T-helper 17 cell (primary cell): ENCODE results near the gene HS3ST5. TPM values are rescaled to one million over a fixed set of nuclear protein-coding genes. Genes with fewer than 3 reads are reported as not detected.
"Not testable (repeated sequence)": the region's sequence is repeated elsewhere in the genome, so short reads cannot be mapped to it uniquely, and the experiment has no call there.

Experiments used
- ATAC-seq: fragments of 150-1000 bp; cut with Tn5 transposase; 2 replicates; pipeline ENCODE4 v1.10.0; 2021; ENCODE audit warnings: mild to moderate bottlenecking, moderate library complexity
- DNase-seq, 3 donors: peaks; one replicate each; pipeline versions ENCODE4 v3.0.0 to v3.0.0-alpha.2; 2020 to 2021
- H3K9me3 ChIP-seq: one replicate; pipeline ENCODE4 v1.7.0; 2013; ENCODE audit warnings: low read length, mild to moderate bottlenecking; ENCODE audit not compliant: control insufficient read depth, poor library complexity, severe bottlenecking
- H3K27ac Mint-ChIP-seq: one replicate; pipeline ENCODE4 v1.8.0; 2022; ENCODE audit warnings: mild to moderate bottlenecking, moderate library complexity, mixed read lengths
- H3K27me3 Mint-ChIP-seq: one replicate; pipeline ENCODE4 v1.8.0; 2022; ENCODE audit warnings: mixed read lengths
- H3K36me3 Mint-ChIP-seq: one replicate; pipeline ENCODE4 v1.8.0; 2022; ENCODE audit warnings: low read depth, mixed read lengths
- H3K4me1 Mint-ChIP-seq: one replicate; pipeline ENCODE4 v1.8.0; 2022; ENCODE audit warnings: mild to moderate bottlenecking, mixed read lengths
- H3K4me3 Mint-ChIP-seq: one replicate; pipeline ENCODE4 v1.8.0; 2022; ENCODE audit warnings: mild to moderate bottlenecking, moderate library complexity, mixed read lengths
- total RNA-seq, 4 donors: library from RNA in 2 of 4; stranded (reverse) in 2 of 4; gene quantifications; one replicate each; pipeline ENCODE4 v1.2.3 and lab custom pipeline; 2022 to 2026

The HS3ST5 gene
- total RNA-seq, 2 donors from 2014 or later = not detected

GRCh38 chr6:114313816-114314215 is 29.0 kb downstream of the HS3ST5 start:
- H3K4me3 Mint-ChIP-seq, H3K27ac Mint-ChIP-seq, H3K4me1 Mint-ChIP-seq, H3K27me3 Mint-ChIP-seq, DNase-seq, H3K36me3 Mint-ChIP-seq, ATAC-seq, H3K9me3 ChIP-seq: not testable (repeated sequence)

- H3K9me3 ChIP-seq = no peaks in the 10 kb centered on the region
- no peak overlapping the region for H3K4me3 Mint-ChIP-seq
- H3K27me3 Mint-ChIP-seq = peaks cover 5% of the 10 kb centered on the region
- H3K4me1 Mint-ChIP-seq = no peaks in the 10 kb centered on the region
- ATAC-seq = no peak
- DNase-seq = no peak
- no peak overlapping the region for H3K27ac Mint-ChIP-seq
- no peaks in the 10 kb centered on the region for H3K36me3 Mint-ChIP-seq
These were observed 29.9 kb downstream of the HS3ST5 start for GRCh38 chr6:114312931-114313330.

GRCh38 chr6:114310053-114310452 is 32.8 kb downstream of the HS3ST5 start:
- no peak overlapping the region for H3K27ac Mint-ChIP-seq
- DNase-seq (no peak), ATAC-seq (no peak)
- peaks cover 5% of the 10 kb centered on the region for H3K27me3 Mint-ChIP-seq
- H3K4me1 Mint-ChIP-seq = no peaks in the 10 kb centered on the region
- no peaks in the 10 kb centered on the region for H3K9me3 ChIP-seq
- H3K4me3 Mint-ChIP-seq = no peak overlapping the region
- no peaks in the 10 kb centered on the region for H3K36me3 Mint-ChIP-seq

- ATAC-seq = no peak
- no peak for DNase-seq
- H3K27me3 Mint-ChIP-seq = peaks cover 10% of the 10 kb centered on the region
- no peaks in the 10 kb centered on the region for H3K36me3 Mint-ChIP-seq
- H3K4me3 Mint-ChIP-seq = no peak overlapping the region
- H3K9me3 ChIP-seq = no peaks in the 10 kb centered on the region
- no peak overlapping the region for H3K27ac Mint-ChIP-seq
- H3K4me1 Mint-ChIP-seq = no peaks in the 10 kb centered on the region
These were observed 38.4 kb downstream of the HS3ST5 start for GRCh38 chr6:114304304-114304887.

- H3K9me3 ChIP-seq = no peaks in the 10 kb centered on the region
- H3K4me1 Mint-ChIP-seq = no peaks in the 10 kb centered on the region
- DNase-seq (no peak), ATAC-seq (no peak)
- peaks cover 16% of the 10 kb centered on the region for H3K27me3 Mint-ChIP-seq
- no peak overlapping the region for H3K4me3 Mint-ChIP-seq
- no peaks in the 10 kb centered on the region for H3K36me3 Mint-ChIP-seq
- no peak overlapping the region for H3K27ac Mint-ChIP-seq
These were observed 41.1 kb downstream of the HS3ST5 start for GRCh38 chr6:114301596-114302219.

GRCh38 chr6:114297135-114297534 is 45.7 kb downstream of the HS3ST5 start:
- H3K4me1 Mint-ChIP-seq = no peaks in the 10 kb centered on the region
- peaks cover 13% of the 10 kb centered on the region for H3K27me3 Mint-ChIP-seq
- H3K27ac Mint-ChIP-seq = no peak overlapping the region
- no peaks in the 10 kb centered on the region for H3K9me3 ChIP-seq
- H3K36me3 Mint-ChIP-seq = no peaks in the 10 kb centered on the region
- no peak overlapping the region for H3K4me3 Mint-ChIP-seq
- no peak for ATAC-seq
- no peak for DNase-seq

GRCh38 chr6:114292431-114292830 is 50.4 kb downstream of the HS3ST5 start:
- DNase-seq = no peak
- no peak overlapping the region for H3K27ac Mint-ChIP-seq
- H3K36me3 Mint-ChIP-seq = no peaks in the 10 kb centered on the region
- no peaks in the 10 kb centered on the region for H3K4me1 Mint-ChIP-seq
- H3K4me3 Mint-ChIP-seq = no peak overlapping the region
- H3K9me3 ChIP-seq = no peaks in the 10 kb centered on the region
- ATAC-seq = no peak
- H3K27me3 Mint-ChIP-seq = peaks cover 12% of the 10 kb centered on the region

- DNase-seq (no peak), ATAC-seq (no peak)
- Mint-ChIP-seq H3K27ac (no peak overlapping the region), H3K4me3 (no peak overlapping the region), H3K27me3 (peaks cover 7% of the 10 kb centered on the region), H3K36me3 (no peaks in the 10 kb centered on the region), H3K4me1 (no peaks in the 10 kb centered on the region)
- H3K9me3 ChIP-seq = no peaks in the 10 kb centered on the region
These were observed 51.4 kb downstream of the HS3ST5 start for GRCh38 chr6:114291428-114291827.

GRCh38 chr6:114290864-114291263 is 52.0 kb downstream of the HS3ST5 start:
- ATAC-seq (no peak), DNase-seq (no peak)
- no peaks in the 10 kb centered on the region for H3K4me1 Mint-ChIP-seq
- peaks cover 7% of the 10 kb centered on the region for H3K27me3 Mint-ChIP-seq
- no peak overlapping the region for H3K27ac Mint-ChIP-seq
- no peaks in the 10 kb centered on the region for H3K36me3 Mint-ChIP-seq
- H3K4me3 Mint-ChIP-seq = no peak overlapping the region
- H3K9me3 ChIP-seq = no peaks in the 10 kb centered on the region

GRCh38 chr6:114288701-114289495 is 53.9 kb downstream of the HS3ST5 start:
- Mint-ChIP-seq H3K4me3 (no peak overlapping the region), H3K27ac (no peak overlapping the region), H3K4me1 (no peaks in the 10 kb centered on the region), H3K27me3 (peaks cover 7% of the 10 kb centered on the region), H3K36me3 (no peaks in the 10 kb centered on the region)
- DNase-seq (no peak), ATAC-seq (no peak)
- H3K9me3 ChIP-seq = no peaks in the 10 kb centered on the region

- no peaks in the 10 kb centered on the region for H3K9me3 ChIP-seq
- Mint-ChIP-seq H3K4me3 (no peak overlapping the region), H3K27me3 (peaks cover 11% of the 10 kb centered on the region), H3K36me3 (no peaks in the 10 kb centered on the region), H3K4me1 (no peaks in the 10 kb centered on the region), H3K27ac (no peak overlapping the region)
- DNase-seq (no peak), ATAC-seq (no peak)
These were observed 55.4 kb downstream of the HS3ST5 start for GRCh38 chr6:114287461-114287860.

- Mint-ChIP-seq H3K4me1 (no peaks in the 10 kb centered on the region), H3K27me3 (peaks cover 16% of the 10 kb centered on the region), H3K27ac (no peak overlapping the region), H3K4me3 (no peak overlapping the region), H3K36me3 (no peaks in the 10 kb centered on the region)
- no peaks in the 10 kb centered on the region for H3K9me3 ChIP-seq
- DNase-seq = no peak
- ATAC-seq = no peak
These were observed 56.6 kb downstream of the HS3ST5 start for GRCh38 chr6:114286211-114286610.

GRCh38 chr6:114284281-114284680 is 58.5 kb downstream of the HS3ST5 start:
- no peaks in the 10 kb centered on the region for H3K9me3 ChIP-seq

More at GRCh38 chr6:114284281-114284680, 58.5 kb downstream of the HS3ST5 start:
- no peak overlapping the region for H3K27ac Mint-ChIP-seq
- peaks cover 20% of the 10 kb centered on the region for H3K27me3 Mint-ChIP-seq
- H3K36me3 Mint-ChIP-seq = no peaks in the 10 kb centered on the region
- H3K4me3 Mint-ChIP-seq = no peak overlapping the region
- DNase-seq = no peak
- no peaks in the 10 kb centered on the region for H3K4me1 Mint-ChIP-seq
- no peak for ATAC-seq
